K562 (cell line): Measurements from ENCODE around the gene FASTKD1. TPM values are rescaled to one million over a fixed set of nuclear protein-coding genes. Genes with fewer than 3 reads are reported as not detected.

Experiments used
- ERF ChIP-seq: fragments of 450-650 bp; formaldehyde crosslinking; IDR thresholded peaks from 2 replicates; pipeline ENCODE4 v1.4.0; 2020; ENCODE audit warnings: mild to moderate bottlenecking, mixed read lengths
- GTF2F1 ChIP-seq: IDR thresholded peaks from 2 replicates; pipeline ENCODE4 v1.6.1; 2011; ENCODE audit warnings: low read depth, low read length, improper control_type of control experiment
- HMG20B ChIP-seq: fragments of 250-450 bp; sonication (Bioruptor Pico); IDR thresholded peaks from 2 replicates; pipeline ENCODE4 v1.5.0; 2021; ENCODE audit warnings: mild to moderate bottlenecking
- KAT7 ChIP-seq: sonication (generic); formaldehyde crosslinking; IDR thresholded peaks from 2 replicates; pipeline ENCODE4 v1.8.0; 2022; ENCODE audit warnings: missing genetic modification reagents, mild to moderate bottlenecking, borderline replicate concordance
- MTA3 ChIP-seq: fragments of 450-650 bp; formaldehyde crosslinking; IDR thresholded peaks from 2 replicates; pipeline ENCODE4 v1.6.1; 2017; ENCODE audit warnings: mild to moderate bottlenecking, borderline replicate concordance
- RFX7 ChIP-seq: fragments of 250-450 bp; sonication (Bioruptor Pico); IDR thresholded peaks from 2 replicates; pipeline ENCODE4 v1.5.1; 2021; ENCODE audit warnings: mild to moderate bottlenecking
- SMAD2 ChIP-seq: fragments of 150-350 bp; IDR thresholded peaks from 2 replicates; pipeline ENCODE4 v1.6.1; 2014; ENCODE audit warnings: low read depth, mild to moderate bottlenecking, low read length
- SNIP1 ChIP-seq: fragments of 450-650 bp; IDR thresholded peaks from 2 replicates; pipeline ENCODE4 v1.7.1; 2017; ENCODE audit warnings: low read depth, mild to moderate bottlenecking
- TCF7L2 ChIP-seq: fragments of 150-350 bp; IDR thresholded peaks from 2 replicates; pipeline ENCODE4 v1.6.1; 2016; ENCODE audit warnings: low read depth, mild to moderate bottlenecking, low read length, moderate library complexity
- USF2 ChIP-seq: sonication (generic); formaldehyde crosslinking; IDR thresholded peaks from 2 replicates; pipeline ENCODE4 v1.5.0; 2020; ENCODE audit warnings: missing genetic modification reagents
- VEZF1 ChIP-seq: fragments of 200-800 bp; sonication (Bioruptor generic); IDR thresholded peaks from 2 replicates; pipeline ENCODE4 v1.6.1; 2017; ENCODE audit warnings: missing genetic modification characterization, missing compliant biosample characterization
- ZBTB8A ChIP-seq: fragments of 450-650 bp; IDR thresholded peaks from 2 replicates; pipeline ENCODE4 v1.6.1; 2018; ENCODE audit warnings: mild to moderate bottlenecking, moderate library complexity; ENCODE audit not compliant: partially characterized antibody
- ZFP1 ChIP-seq: fragments of 450-650 bp; formaldehyde crosslinking; IDR thresholded peaks from 2 replicates; pipeline ENCODE4 v1.4.0; 2020; ENCODE audit warnings: mild to moderate bottlenecking, mixed read lengths
- ZNF239 ChIP-seq: fragments of 250-450 bp; sonication (Bioruptor Pico); IDR thresholded peaks from 2 replicates; pipeline ENCODE4 v1.4.0; 2020; ENCODE audit warnings: mild to moderate bottlenecking
- ZNF318 ChIP-seq, 2 experiments: fragments of 450-650 bp; IDR thresholded peaks; 2 replicates each; pipeline ENCODE4 v1.6.1; 2016; ENCODE audit warnings: mild to moderate bottlenecking in 2 of 2, borderline replicate concordance in 1 of 2, low read depth in 1 of 2, moderate library complexity in 1 of 2
- polyA plus RNA-seq, 8 experiments: library from polyadenylated mRNA; depleted of rRNA in 4 of 8; stranded (reverse) in 5 of 8; unstranded in 3 of 8; fragments of >200 nt; fragmentation: Nextera tagmentation in 2 of 8; fragmentation: Illumina TruSeq in 1 of 8; extraction: Ambion mirVana in 2 of 8; extraction: Trizol in 1 of 8; gene quantifications; 2 replicates each; pipeline versions ENCODE4 v1.2.1 to v1.2.3, GENCODE V29; 2011 to 2014; ENCODE audit warnings: inconsistent platforms in 1 of 8, missing spikeins in 1 of 8
- total RNA-seq, 7 experiments: library from RNA; depleted of rRNA in 6 of 7; stranded (reverse); fragments of >200 nt in 6 of 7; fragmentation: Illumina TruSeq in 2 of 7; extraction: Trizol in 2 of 7; gene quantifications; 2 replicates each; pipeline versions ENCODE4 v1.2.1 to v1.2.3, GENCODE V29; 2011 to 2021; ENCODE audit warnings: low replicate concordance in 1 of 7

The FASTKD1 gene
- total and polyA plus RNA-seq, 9 of the 15 experiments (the other 6 are each of a cell fraction or from before 2014, with no cell fraction given) = 63.5 to 134 (median 119) TPM

- TF ChIP-seq GTF2F1 (peak; percentile 81; the same call in 1 of the 2 replicates), VEZF1 (peak; percentile 94), MTA3 (peak; percentile 96; the same call in 1 of the 2 replicates), RFX7 (CRISPR knock-in tag) (no peak), KAT7 (peak; percentile 97; the same call in 1 of the 2 replicates), ZBTB8A (peak; percentile 54), SMAD2 (no peak), USF2 (CRISPR knock-in tag) (no peak), SNIP1 (no peak; the same call in 1 of the 2 replicates), HMG20B (no peak; the same call in 1 of the 2 replicates), ZNF318 (IDR thresholded peaks at IDR 0.05; ENCODE audit: borderline replicate concordance in 1 of 2, low read depth in 1 of 2) (no peak), TCF7L2 (0 out of 2 replicates have a peak, but pooled peaks have one; percentile 5), ZNF239 (no peak), ERF (CRISPR knock-in tag) (no peak; the same call in 1 of the 2 replicates), ZFP1 (CRISPR knock-in tag) (0 out of 2 replicates have a peak, but pooled peaks have one; percentile 8)
Observed at GRCh38 chr2:169584005-169584877, 10.6 kb upstream of the FASTKD1 start, which contains the start of gene PPIG (continued).
